Measurements from ENCODE around the gene HDAC5.

DNA sequence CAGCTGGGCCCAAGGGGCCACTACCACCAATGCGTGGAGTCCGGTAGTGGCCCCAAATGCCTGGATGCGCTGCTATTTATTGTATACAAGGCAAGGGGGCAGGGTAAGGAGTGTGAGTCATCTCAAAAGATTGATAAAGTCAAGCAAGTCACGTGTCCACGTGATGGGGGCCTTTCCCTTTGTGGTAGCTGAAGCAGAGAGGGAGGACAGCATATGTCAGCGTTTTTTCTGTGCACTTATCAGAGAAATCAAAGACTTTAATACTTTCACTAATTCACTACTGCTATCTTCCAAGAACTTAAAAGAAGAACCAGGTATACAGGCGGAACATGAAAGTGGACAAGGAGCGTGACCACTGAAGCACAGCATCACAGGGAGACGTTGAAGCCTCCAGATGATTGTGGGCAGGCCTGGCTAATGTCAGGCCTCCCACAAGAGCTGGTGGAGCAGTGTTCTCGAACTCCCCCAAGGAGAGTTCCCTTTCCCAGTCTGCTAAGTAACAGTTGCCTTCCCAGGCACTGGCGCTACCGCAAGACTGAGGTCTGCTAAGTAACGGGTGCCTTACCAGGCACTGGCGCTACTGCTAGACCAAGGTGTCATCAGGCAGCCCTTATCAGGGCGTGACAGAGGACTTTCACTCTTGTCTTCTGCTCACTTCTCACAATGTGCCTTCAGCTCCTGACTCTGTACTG, 36.2 kb upstream of the HDAC5 start:
- TF ChIP-seq, protein P1, sequence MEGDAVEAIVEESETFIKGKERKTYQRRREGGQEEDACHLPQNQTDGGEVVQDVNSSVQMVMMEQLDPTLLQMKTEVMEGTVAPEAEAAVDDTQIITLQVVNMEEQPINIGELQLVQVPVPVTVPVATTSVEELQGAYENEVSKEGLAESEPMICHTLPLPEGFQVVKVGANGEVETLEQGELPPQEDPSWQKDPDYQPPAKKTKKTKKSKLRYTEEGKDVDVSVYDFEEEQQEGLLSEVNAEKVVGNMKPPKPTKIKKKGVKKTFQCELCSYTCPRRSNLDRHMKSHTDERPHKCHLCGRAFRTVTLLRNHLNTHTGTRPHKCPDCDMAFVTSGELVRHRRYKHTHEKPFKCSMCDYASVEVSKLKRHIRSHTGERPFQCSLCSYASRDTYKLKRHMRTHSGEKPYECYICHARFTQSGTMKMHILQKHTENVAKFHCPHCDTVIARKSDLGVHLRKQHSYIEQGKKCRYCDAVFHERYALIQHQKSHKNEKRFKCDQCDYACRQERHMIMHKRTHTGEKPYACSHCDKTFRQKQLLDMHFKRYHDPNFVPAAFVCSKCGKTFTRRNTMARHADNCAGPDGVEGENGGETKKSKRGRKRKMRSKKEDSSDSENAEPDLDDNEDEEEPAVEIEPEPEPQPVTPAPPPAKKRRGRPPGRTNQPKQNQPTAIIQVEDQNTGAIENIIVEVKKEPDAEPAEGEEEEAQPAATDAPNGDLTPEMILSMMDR (IDR thresholded peaks at IDR 0.05), result no peak
- TF ChIP-seq POLR2A (IDR thresholded peaks at IDR 0.05), result no peak
